Cardiac fibroblast (primary cell): ENCODE measurements around the gene CD302.
"Not testable (repeated sequence)": the region's sequence is repeated elsewhere in the genome, so short reads cannot be mapped to it uniquely, and the experiment has no call there.

Experiments
- DNase-seq, 2 donors: peaks; one replicate each; pipeline versions ENCODE4 v3.0.0 to v3.0.0-alpha.2; 2010; ENCODE audit warnings: low read depth in 2 of 2
- H3K4me3 ChIP-seq, 2 donors: replicated peaks in 1 of 2; 1 replicate in 1 of 2; 2 replicates in 1 of 2; pipeline ENCODE4 v1.5.1; 2011; ENCODE audit warnings: low read depth in 2 of 2, low read length in 2 of 2, mild to moderate bottlenecking in 2 of 2, moderate library complexity in 1 of 2
- CTCF ChIP-seq: IDR thresholded peaks from one replicate; pipeline ENCODE4 v1.5.1; 2011; ENCODE audit warnings: low read depth, mild to moderate bottlenecking, low read length, inconsistent platforms

CD302 gene

GRCh38 chr2:159786938-159787337 is 11.1 kb downstream of the CD302 start:
- H3K4me3 ChIP-seq: no peak overlapping the region
- no peak for DNase-seq
- no peak for TF ChIP-seq CTCF

GRCh38 chr2:159785195-159785594 is 12.8 kb downstream of the CD302 start:
- no peak for DNase-seq
- H3K4me3 ChIP-seq: no peak overlapping the region
- no peak for TF ChIP-seq CTCF

- H3K4me3 ChIP-seq, DNase-seq: not testable (repeated sequence)
Observed at GRCh38 chr2:159784744-159785143, 13.3 kb downstream of the CD302 start.

GRCh38 chr2:159783556-159783955 is 14.5 kb downstream of the CD302 start:
- peak in 1 of 2 donors; percentile 8 for DNase-seq
- no peak overlapping the region for H3K4me3 ChIP-seq
- no peak for TF ChIP-seq CTCF

GRCh38 chr2:159776321-159776720 is 21.7 kb downstream of the CD302 start:
- no peak for DNase-seq
- peak; percentile 29 for TF ChIP-seq CTCF
- H3K4me3 ChIP-seq: no peak overlapping the region

- no peak for TF ChIP-seq CTCF
- no peak overlapping the region for H3K4me3 ChIP-seq
- DNase-seq: peak in 1 of 2 donors; percentile 33
Observed at GRCh38 chr2:159775021-159775420, 23.0 kb downstream of the CD302 start.

- DNase-seq: peak in 1 of 2 donors; percentile 7
- no peak for TF ChIP-seq CTCF
- H3K4me3 ChIP-seq: no peak overlapping the region
Observed at GRCh38 chr2:159774370-159774990, 23.5 kb downstream of the CD302 start.
